BLaER1 treated with 17β-estradiol and CSF1 and Interleukin-3, amounts not matched to agents 10 nM and 100 nM (cell line): ENCODE measurements around the gene GRID2.

Experiments
- H3K27ac ChIP-seq, 11 experiments: shearing (Covaris generic); formaldehyde crosslinking; 2 replicates each; pipeline ENCODE4 v1.8.1; 2022
- H3K27me3 ChIP-seq, 11 experiments: shearing (Covaris generic); formaldehyde crosslinking; 2 replicates each; pipeline ENCODE4 v1.8.1; 2022
- H3K36me3 ChIP-seq, 11 experiments: shearing (Covaris generic); formaldehyde crosslinking; 2 replicates each; pipeline ENCODE4 v1.8.1; 2022
- H3K4me1 ChIP-seq, 10 experiments: shearing (Covaris generic); formaldehyde crosslinking; 2 replicates each; pipeline ENCODE4 v1.8.1; 2022
- H3K4me2 ChIP-seq, 11 experiments: shearing (Covaris generic); formaldehyde crosslinking; 2 replicates each; pipeline ENCODE4 v1.8.1; 2022
- H3K4me3 ChIP-seq, 10 experiments: shearing (Covaris generic); formaldehyde crosslinking; 2 replicates each; pipeline ENCODE4 v1.8.1; 2022
- H3K9ac ChIP-seq, 11 experiments: shearing (Covaris generic); formaldehyde crosslinking; 2 replicates each; pipeline ENCODE4 v1.8.1; 2022
- H3K9me3 ChIP-seq, 11 experiments: shearing (Covaris generic); formaldehyde crosslinking; replicated peaks in 1 of 11; 2 replicates each; pipeline ENCODE4 v1.8.1; 2022
- H4K20me1 ChIP-seq, 11 experiments: shearing (Covaris generic); formaldehyde crosslinking; 2 replicates each; pipeline ENCODE4 v1.8.1; 2022
- Cebpa-rat ChIP-seq, 11 experiments: shearing (Covaris generic); IDR thresholded peaks; 2 replicates each; pipeline ENCODE4 v1.8.1; 2022

Gene GRID2

DNA sequence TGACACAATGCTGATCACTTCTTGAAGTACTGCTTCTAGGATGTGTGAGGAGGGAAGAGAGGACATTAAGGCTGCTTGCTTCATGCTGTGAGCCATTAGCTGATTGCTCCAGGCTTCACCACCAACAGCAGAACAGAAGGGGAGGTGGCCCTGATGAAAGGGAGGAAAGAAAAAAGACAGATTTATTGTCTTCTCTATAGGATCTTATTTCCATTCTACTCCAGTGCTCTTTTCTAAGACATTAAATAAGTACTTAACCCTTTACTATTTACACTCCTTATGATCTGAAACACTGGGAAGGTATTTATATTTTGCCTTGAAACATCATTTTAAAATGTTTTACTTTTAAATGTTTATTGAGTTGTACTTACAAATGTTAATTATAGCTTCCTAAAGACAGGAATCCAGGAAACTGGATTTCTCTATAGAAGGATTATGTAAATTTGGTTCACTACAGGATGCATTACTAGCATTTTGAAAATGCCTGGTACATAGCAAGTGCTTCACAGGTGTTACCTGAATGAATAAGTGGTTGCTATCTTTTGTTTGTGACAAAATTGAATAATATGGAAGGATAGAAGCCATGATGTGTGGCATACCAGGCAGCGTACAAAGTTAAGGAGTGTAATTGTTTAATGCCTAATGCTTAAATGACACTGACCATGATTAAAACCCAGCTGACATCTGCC is 843.9 kb downstream of the GRID2 start:
- no peaks in the 10 kb centered on the region for H3K9me3 ChIP-seq

GRCh38 chr4:93152491-93152890 is 848.7 kb downstream of the GRID2 start:
- Histone ChIP-seq H3K27ac (no peak overlapping the region), H3K4me1 (no peaks in the 10 kb centered on the region), H3K27me3 (no peaks in the 10 kb centered on the region), H4K20me1 (no peaks in the 10 kb centered on the region), H3K9ac (no peak overlapping the region), H3K4me3 (no peak overlapping the region), H3K4me2 (no peak overlapping the region), H3K36me3 (no peaks in the 10 kb centered on the region), H3K9me3 (no peaks in the 10 kb centered on the region)
- no peak for TF ChIP-seq Cebpa-rat (IDR thresholded peaks at IDR 0.05)

More for the DNA sequence above, 843.9 kb downstream of the GRID2 start:
- Histone ChIP-seq H4K20me1 (no peaks in the 10 kb centered on the region), H3K9ac (no peak overlapping the region), H3K4me2 (no peak overlapping the region), H3K4me3 (no peak overlapping the region), H3K4me1 (no peaks in the 10 kb centered on the region), H3K36me3 (no peaks in the 10 kb centered on the region), H3K27ac (no peak overlapping the region), H3K27me3 (no peaks in the 10 kb centered on the region)
- no peak for TF ChIP-seq Cebpa-rat (IDR thresholded peaks at IDR 0.05)

GRCh38 chr4:93157986-93158385 is 854.2 kb downstream of the GRID2 start:
- H3K27me3 ChIP-seq = no peaks in the 10 kb centered on the region
- no peak for TF ChIP-seq Cebpa-rat (IDR thresholded peaks at IDR 0.05)
- H3K9ac ChIP-seq = no peak overlapping the region
- H4K20me1 ChIP-seq = no peaks in the 10 kb centered on the region
- H3K9me3 ChIP-seq = no peaks in the 10 kb centered on the region
- H3K4me1 ChIP-seq = no peaks in the 10 kb centered on the region
- no peak overlapping the region for H3K27ac ChIP-seq
- H3K36me3 ChIP-seq = no peaks in the 10 kb centered on the region
- no peak overlapping the region for H3K4me2 ChIP-seq
- no peak overlapping the region for H3K4me3 ChIP-seq

GRCh38 chr4:93168053-93168452 is 864.3 kb downstream of the GRID2 start:
- Histone ChIP-seq H3K4me3 (no peak overlapping the region), H3K4me2 (no peak overlapping the region), H3K4me1 (no peaks in the 10 kb centered on the region), H4K20me1 (no peaks in the 10 kb centered on the region), H3K36me3 (no peaks in the 10 kb centered on the region), H3K9me3 (no peaks in the 10 kb centered on the region), H3K9ac (no peak overlapping the region), H3K27ac (no peak overlapping the region), H3K27me3 (no peaks in the 10 kb centered on the region)
- TF ChIP-seq Cebpa-rat (IDR thresholded peaks at IDR 0.05) = no peak

- Histone ChIP-seq H3K27ac (no peak overlapping the region), H3K9me3 (no peaks in the 10 kb centered on the region), H3K9ac (no peak overlapping the region), H3K4me2 (no peak overlapping the region), H3K4me3 (no peak overlapping the region), H3K4me1 (no peaks in the 10 kb centered on the region), H4K20me1 (no peaks in the 10 kb centered on the region), H3K27me3 (no peaks in the 10 kb centered on the region), H3K36me3 (no peaks in the 10 kb centered on the region)
- TF ChIP-seq Cebpa-rat (IDR thresholded peaks at IDR 0.05) = no peak
These were observed 866.2 kb downstream of the GRID2 start for GRCh38 chr4:93169966-93170365.

- H4K20me1 ChIP-seq = no peaks in the 10 kb centered on the region
- H3K4me2 ChIP-seq = no peak overlapping the region
- H3K27me3 ChIP-seq = no peaks in the 10 kb centered on the region
- H3K9me3 ChIP-seq = no peaks in the 10 kb centered on the region
- H3K27ac ChIP-seq = no peak overlapping the region
- H3K9ac ChIP-seq = no peak overlapping the region
- H3K36me3 ChIP-seq = no peaks in the 10 kb centered on the region
- no peak overlapping the region for H3K4me3 ChIP-seq
- H3K4me1 ChIP-seq = no peaks in the 10 kb centered on the region
- no peak for TF ChIP-seq Cebpa-rat (IDR thresholded peaks at IDR 0.05)
These were observed 870.8 kb downstream of the GRID2 start for GRCh38 chr4:93174598-93174997.

DNA sequence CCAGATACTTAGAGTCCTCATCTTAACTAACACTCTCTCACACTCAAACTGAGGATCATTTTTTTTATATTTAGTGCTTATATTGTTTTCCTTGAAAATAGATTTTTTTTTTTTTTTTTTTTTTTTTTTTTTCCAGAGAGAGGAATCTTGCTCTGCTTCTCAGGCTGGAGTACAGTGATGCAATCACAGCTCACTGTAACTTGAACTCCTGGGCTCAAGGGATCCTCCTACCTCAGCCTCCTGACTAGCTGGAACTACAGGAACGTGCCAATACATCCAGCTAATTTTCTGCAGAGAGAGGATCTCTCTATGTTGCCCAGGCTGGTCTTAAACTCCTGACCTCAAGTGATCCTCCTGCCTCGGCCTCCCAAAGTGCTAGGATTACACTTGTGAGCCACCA is 874.5 kb downstream of the GRID2 start:
- H3K4me2 ChIP-seq = no peak overlapping the region
- no peaks in the 10 kb centered on the region for H3K36me3 ChIP-seq
- no peak for TF ChIP-seq Cebpa-rat (IDR thresholded peaks at IDR 0.05)
- no peak overlapping the region for H3K4me3 ChIP-seq
- no peaks in the 10 kb centered on the region for H3K9me3 ChIP-seq
- H3K27ac ChIP-seq = no peak overlapping the region
- H4K20me1 ChIP-seq = no peaks in the 10 kb centered on the region
- no peaks in the 10 kb centered on the region for H3K4me1 ChIP-seq
- no peak overlapping the region for H3K9ac ChIP-seq
- H3K27me3 ChIP-seq = no peaks in the 10 kb centered on the region

DNA sequence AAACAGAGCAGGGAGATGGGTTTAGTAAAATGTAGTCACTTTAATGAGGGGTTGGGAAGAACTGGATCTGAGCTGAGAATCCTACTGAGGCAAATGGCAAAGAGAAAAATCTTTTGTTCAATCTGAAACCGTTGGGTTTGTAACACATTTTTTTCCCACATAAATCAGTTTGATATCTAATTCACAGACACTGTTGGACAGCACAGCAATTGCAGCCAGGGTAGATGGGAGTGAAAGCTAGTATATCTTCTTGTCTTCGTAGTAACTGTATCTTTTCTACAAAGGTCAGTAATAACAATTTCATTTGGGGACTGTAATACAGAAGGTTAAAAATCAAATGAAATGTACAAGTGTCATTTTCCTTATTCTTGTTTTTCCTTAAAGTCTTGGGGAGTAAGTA is 875.3 kb downstream of the GRID2 start:
- no peak for TF ChIP-seq Cebpa-rat (IDR thresholded peaks at IDR 0.05)
- Histone ChIP-seq H3K4me1 (no peaks in the 10 kb centered on the region), H3K4me2 (no peak overlapping the region), H3K36me3 (no peaks in the 10 kb centered on the region), H3K9me3 (no peaks in the 10 kb centered on the region), H3K4me3 (no peak overlapping the region), H3K9ac (no peak overlapping the region), H4K20me1 (no peaks in the 10 kb centered on the region), H3K27ac (no peak overlapping the region), H3K27me3 (no peaks in the 10 kb centered on the region)

- Histone ChIP-seq H3K27ac (no peak overlapping the region), H3K9ac (no peak overlapping the region), H3K4me3 (no peak overlapping the region), H3K4me2 (no peak overlapping the region), H3K4me1 (no peaks in the 10 kb centered on the region), H3K36me3 (no peaks in the 10 kb centered on the region), H4K20me1 (no peaks in the 10 kb centered on the region), H3K9me3 (no peaks in the 10 kb centered on the region), H3K27me3 (no peaks in the 10 kb centered on the region)
- no peak for TF ChIP-seq Cebpa-rat (IDR thresholded peaks at IDR 0.05)
These were observed 879.0 kb downstream of the GRID2 start for GRCh38 chr4:93182722-93183121.

DNA sequence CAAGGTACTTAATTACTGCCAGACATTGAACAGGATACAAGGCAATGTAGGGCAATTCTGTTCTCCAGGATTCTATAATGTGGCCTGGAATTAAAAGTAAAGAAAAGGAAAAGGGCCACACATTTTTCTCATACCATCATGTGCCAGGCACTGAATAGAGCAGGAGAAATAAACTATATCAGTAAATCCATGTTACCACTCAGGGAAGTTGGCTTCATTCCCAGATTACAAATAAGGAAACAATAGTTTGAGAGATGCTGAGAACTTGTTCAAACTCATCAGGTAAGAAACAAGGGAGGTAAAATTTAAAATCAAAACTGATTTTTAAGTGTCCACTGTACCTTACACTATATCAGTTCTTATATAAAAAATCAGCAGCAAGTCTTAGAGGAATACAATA is 879.8 kb downstream of the GRID2 start:
- H3K4me3 ChIP-seq = no peak overlapping the region
- no peaks in the 10 kb centered on the region for H3K27me3 ChIP-seq
- no peak for TF ChIP-seq Cebpa-rat (IDR thresholded peaks at IDR 0.05)
- H3K9me3 ChIP-seq = no peaks in the 10 kb centered on the region
- no peaks in the 10 kb centered on the region for H4K20me1 ChIP-seq
- H3K36me3 ChIP-seq = no peaks in the 10 kb centered on the region
- no peaks in the 10 kb centered on the region for H3K4me1 ChIP-seq
- no peak overlapping the region for H3K27ac ChIP-seq
- H3K9ac ChIP-seq = no peak overlapping the region
- no peak overlapping the region for H3K4me2 ChIP-seq
